Raji (cell line): ENCODE data around the gene SMARCC2.

Experiments used
- POLR2A ChIP-seq: IDR thresholded peaks from 2 replicates; pipeline ENCODE4 v1.6.1; 2011; ENCODE audit warnings: low read depth, low read length, control low read depth; ENCODE audit not compliant: insufficient read depth

SMARCC2 gene

GRCh38 chr12:56126732-56127239, 62.5 kb downstream of the SMARCC2 start:
- no peak for TF ChIP-seq POLR2A

DNA sequence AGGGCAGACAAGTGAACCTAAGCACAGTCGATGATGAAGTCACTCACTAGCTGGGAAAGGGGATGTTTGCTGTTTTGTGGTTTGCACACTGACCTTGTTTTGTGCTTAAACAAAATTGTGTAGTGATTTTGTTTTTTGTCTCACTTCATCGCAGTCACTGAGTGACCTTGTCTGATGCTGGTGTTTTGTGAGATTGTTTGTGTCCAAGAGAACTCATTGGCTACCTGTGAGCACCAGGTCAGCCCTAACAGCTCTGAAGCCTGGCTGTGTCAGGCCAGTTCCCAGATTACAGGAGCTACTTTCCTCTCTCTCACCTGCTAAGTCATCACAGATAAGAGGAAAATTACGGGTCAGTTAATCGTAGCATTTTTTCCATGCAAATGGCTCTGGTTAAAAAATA, 65.2 kb downstream of the SMARCC2 start:
- no peak for TF ChIP-seq POLR2A

DNA sequence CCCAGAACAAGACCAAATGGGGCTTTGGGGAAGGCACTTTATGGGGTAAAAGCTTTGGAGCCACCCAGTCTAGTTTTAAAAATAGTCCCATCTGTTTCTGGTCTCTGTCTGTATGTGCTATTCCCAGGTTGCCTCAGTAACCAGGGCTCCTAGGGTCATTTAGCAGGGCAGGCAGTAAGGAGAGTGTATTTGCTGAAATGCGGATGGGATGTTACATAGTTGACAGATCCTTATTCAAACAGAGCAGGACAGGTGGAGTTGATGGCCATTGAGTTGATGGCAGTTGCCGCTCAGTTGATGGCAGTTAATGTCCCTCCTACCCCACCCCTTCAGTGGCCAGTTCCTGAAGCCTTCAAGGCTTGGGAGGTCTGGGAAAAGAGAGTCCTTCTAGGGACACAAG, 66.6 kb downstream of the SMARCC2 start:
- no peak for TF ChIP-seq POLR2A

GRCh38 chr12:56121204-56121870, 67.9 kb downstream of the SMARCC2 start:
- TF ChIP-seq POLR2A = no peak

DNA sequence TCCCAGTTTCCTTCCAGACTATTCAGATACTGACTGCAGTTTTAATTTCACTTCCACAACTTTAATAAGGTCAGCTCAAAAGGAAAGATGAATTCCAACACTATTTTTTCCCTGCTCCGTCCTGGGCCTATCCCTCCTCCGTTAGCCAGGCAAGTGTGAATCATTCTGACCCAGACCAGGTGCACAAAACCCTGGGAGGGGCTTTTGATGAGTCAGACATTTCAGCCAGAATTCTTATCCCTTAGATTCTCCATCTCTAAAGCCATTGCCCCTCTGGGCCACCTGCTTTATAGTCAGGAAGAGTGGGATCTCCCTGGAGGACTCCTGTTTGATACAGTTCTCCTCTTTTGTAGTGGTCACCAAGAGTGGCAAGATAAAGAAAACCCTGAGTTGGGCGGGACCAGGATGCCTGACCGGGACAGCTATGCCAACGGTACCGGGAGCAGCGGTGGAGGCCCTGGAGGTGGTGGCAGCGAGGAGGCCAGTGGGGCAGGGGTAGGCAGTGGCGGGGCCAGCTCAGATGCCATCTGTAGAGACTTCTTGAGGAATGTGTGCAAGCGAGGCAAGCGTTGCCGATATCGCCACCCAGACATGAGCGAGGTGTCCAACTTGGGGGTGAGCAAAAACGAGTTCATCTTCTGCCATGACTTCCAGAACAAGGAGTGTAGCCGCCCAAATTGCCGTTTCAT, 69.0 kb downstream of the SMARCC2 start:
- TF ChIP-seq POLR2A = no peak

GRCh38 chr12:56119361-56119796, 69.9 kb downstream of the SMARCC2 start:
- TF ChIP-seq POLR2A = 0 out of 2 replicates have a peak, but pooled peaks have one; percentile 28

DNA sequence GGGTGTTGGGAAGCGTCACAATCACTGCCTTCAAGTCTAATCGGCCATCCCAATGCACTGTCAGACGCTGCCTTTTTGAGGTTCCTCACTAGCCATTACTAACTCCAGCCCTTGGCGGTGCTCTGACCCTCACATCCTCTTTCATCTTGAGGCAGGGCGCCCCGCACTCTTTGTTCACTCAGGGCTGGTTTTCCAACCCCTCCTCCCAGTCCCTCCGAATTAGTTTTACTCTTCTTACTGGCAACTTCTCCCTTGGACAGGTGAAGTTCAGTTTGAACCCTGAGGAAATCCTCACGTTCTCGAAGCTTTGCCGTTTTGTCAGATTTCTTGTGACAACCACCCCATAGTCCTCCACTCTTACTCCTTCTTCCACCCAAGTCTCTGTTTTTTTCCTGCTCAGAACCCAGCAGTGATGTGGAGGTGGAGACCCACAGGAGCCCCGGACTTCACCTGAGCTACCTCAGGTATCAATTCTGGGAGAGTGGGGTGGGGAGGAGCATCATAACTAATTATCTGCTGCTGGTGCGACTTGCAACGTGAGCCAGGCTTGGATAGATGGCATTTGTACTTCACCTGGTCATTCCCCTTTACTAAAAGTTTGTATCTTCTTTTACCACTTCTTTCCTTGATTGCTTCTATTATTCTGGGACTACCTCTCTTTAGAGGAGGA, 70.5 kb downstream of the SMARCC2 start:
- no peak for TF ChIP-seq POLR2A

DNA sequence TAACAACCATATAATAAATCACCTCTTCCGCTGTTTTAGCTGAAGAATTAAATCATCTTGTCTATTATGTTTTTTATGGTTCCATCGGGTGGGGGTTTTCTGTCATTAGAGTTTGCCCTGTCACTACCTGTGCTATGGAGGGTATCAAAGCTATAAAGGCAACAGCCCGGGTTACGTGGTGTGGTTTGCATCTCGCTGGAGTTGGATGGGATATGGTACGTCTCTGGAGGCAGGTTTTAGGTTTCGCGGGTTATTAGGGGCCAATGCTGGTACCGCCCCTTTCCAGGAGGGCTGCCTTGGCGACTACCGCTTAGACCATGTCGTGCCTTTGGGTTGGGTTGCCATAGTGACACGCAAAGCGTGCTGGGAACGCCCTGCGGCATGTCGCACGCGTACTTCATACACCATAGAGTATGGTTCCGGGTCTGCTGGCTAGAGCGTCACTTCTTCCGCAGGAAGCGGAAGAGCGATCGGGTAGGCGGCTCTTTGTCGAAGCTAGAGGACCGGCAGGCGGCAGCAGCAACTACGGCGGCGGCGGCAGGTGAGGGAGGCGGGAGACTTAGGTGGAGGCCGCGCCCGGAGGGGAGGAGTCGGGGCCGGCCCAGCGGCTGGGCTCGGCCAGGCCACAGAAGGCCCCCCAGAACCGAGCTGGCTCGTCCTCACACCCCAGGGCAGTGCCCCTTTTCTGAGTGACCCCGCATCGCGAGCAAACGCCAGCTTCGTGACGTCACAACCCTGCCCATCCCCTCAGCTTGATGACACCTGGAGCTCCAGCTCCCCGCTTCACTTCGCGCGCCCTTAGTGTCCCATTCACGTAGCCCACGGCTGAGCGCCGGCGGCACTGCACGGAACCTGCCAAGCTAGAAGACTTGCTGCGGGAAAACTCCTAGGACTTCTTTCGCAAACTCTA, 71.2 kb downstream of the SMARCC2 start, which contains the start of gene ZC3H10:
Gene ZC3H10 (plus strand): TSS at position 489 of the 910 bp plus-strand sequence. CDS start 2,297 bp downstream, outside the sequence.
- TF ChIP-seq POLR2A = peak; percentile 100

- TF ChIP-seq POLR2A = peak; percentile 100
These were observed 72.8 kb downstream of the SMARCC2 start, which contains the start of gene RPL41 for GRCh38 chr12:56116267-56117081. Gene RPL41 (plus strand): TSS chr12:56116633.

DNA sequence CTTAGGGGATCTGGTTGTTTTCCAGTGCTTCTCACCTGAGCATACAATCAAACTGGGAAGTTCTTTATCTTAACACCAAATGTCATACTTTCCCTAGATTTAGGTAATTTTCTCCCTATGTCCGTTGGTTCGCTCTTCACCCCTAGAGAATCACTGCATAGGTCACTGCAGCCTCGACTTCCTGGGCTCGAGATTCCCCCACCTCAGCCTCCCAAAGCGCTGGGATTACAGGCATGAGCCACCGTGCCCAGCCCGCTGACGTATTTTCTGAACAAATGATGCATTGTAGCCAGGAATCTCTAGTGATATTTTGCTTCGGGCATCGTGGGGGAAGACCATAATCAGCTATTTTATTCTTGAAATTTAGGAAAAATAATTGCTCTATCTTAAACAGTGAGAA, 74.0 kb downstream of the SMARCC2 start:
- no peak for TF ChIP-seq POLR2A

GRCh38 chr12:56114084-56114483, 75.2 kb downstream of the SMARCC2 start:
- TF ChIP-seq POLR2A = no peak
